ENCODE results near the gene CFAP20DC. TPM values are rescaled to one million over a fixed set of nuclear protein-coding genes. Genes with fewer than 3 reads are reported as not detected.

CFAP20DC gene
- polyA plus RNA-seq, 1 experiment, result 0.81 TPM

DNA sequence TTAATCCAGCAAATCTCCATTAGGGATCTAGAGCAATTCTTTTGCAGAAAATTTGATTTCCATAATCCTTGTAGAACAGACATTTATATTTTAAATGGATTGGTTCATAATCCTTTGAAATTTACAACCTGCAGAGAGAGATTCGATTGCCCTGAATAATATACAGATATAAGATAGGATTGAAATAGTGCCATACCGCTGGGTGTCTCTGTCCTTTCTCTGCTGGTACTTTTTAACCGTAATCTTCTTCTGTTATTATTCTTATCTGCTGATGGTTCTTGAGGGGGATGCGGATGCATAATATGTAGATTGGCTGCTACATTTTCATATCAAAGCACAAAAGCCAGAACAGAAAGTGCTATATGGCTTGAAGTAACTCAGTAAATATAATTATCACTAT, 182.2 kb downstream of the CFAP20DC start:
- DNase-seq (ENCODE audit: low read depth), result no peak
- Histone ChIP-seq H3K4me3 (ENCODE audit: low read depth, low read length) (no peak overlapping the region), H3K27me3 (ENCODE audit: control insufficient read depth, insufficient read depth, low read length) (no peaks in the 10 kb centered on the region), H3K36me3 (ENCODE audit: control insufficient read depth, insufficient read depth, low read length) (no peaks in the 10 kb centered on the region)
- ChIA-PET POLR2A (no interaction called here), CTCF (no interaction called here)
- TF ChIP-seq, protein P1, sequence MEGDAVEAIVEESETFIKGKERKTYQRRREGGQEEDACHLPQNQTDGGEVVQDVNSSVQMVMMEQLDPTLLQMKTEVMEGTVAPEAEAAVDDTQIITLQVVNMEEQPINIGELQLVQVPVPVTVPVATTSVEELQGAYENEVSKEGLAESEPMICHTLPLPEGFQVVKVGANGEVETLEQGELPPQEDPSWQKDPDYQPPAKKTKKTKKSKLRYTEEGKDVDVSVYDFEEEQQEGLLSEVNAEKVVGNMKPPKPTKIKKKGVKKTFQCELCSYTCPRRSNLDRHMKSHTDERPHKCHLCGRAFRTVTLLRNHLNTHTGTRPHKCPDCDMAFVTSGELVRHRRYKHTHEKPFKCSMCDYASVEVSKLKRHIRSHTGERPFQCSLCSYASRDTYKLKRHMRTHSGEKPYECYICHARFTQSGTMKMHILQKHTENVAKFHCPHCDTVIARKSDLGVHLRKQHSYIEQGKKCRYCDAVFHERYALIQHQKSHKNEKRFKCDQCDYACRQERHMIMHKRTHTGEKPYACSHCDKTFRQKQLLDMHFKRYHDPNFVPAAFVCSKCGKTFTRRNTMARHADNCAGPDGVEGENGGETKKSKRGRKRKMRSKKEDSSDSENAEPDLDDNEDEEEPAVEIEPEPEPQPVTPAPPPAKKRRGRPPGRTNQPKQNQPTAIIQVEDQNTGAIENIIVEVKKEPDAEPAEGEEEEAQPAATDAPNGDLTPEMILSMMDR (IDR thresholded peaks at IDR 0.05; ENCODE audit: insufficient read depth, low read depth, low read length), result no peak

DNA sequence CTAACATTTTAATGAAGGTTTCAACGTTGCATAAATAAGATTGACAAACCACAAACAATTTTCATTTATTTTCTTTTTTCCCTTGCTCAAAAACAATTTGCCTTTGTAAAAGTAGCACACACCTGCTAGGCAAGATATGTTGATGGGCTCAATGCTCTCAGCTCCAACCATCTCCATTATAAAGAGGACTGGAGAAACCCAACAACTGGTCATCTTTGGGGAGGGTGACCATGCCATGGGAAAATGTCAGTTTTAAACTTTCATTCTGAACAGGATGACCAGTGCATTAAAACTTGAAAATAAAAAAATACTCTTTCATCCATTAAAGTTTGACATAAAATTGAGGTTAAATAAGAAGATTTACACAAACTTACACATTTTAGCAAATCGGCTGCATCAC, 183.7 kb downstream of the CFAP20DC start:
- H3K36me3 ChIP-seq (ENCODE audit: control insufficient read depth, insufficient read depth, low read length), result no peaks in the 10 kb centered on the region
- ChIA-PET CTCF (no interaction called here), POLR2A (interaction anchor here (0.7 kb wide), 1 partner anchor 97 kb away, joined by 3 read pairs; no protein-coding TSS in a partner anchor)
- no peaks in the 10 kb centered on the region for H3K27me3 ChIP-seq (ENCODE audit: control insufficient read depth, insufficient read depth, low read length)
- TF ChIP-seq, protein P1 (IDR thresholded peaks at IDR 0.05; ENCODE audit: insufficient read depth, low read depth, low read length), result no peak
- no peak for DNase-seq (ENCODE audit: low read depth)
- no peak overlapping the region for H3K4me3 ChIP-seq (ENCODE audit: low read depth, low read length)

DNA sequence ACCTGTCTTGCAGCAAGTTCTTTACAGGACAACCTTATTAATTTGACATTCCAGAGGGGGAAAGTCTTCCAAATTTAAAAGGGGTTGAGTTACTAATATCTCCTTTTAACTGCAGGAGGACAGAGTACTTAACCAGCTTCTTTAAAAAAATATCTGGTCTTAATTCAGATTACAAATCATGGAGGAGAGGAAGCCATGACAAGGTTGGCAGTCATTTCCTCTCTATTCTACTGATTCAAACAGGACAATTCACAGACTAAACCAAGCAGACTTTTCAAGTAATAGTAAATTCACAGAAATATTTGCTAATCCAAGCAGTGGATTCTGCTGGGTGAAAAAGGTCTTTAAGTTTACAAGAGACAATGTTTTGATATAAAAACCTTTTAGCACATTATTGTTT, 185.3 kb downstream of the CFAP20DC start:
- POLR2A ChIA-PET, result no interaction called here
- TF ChIP-seq, protein P1 (IDR thresholded peaks at IDR 0.05; ENCODE audit: insufficient read depth, low read depth, low read length), result no peak

DNA sequence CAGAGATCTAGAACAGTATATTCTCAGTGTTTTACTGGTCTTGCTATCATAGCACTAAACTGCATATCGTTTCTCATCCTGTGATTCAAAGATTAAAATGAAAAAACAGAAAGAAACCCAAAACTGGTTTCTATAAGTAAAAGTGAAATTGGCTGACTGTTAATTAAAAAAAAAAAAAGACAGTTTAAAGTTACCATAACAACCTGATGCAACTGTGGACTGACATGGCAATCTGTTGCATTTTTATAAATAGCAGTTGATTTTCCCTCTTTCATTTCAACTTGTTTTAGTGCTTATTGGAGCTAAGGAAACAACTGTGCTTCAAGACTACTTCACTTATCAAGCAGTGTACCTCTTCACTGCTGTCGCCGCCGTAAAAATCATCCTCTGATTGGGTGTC, 186.6 kb downstream of the CFAP20DC start:
- H3K4me3 ChIP-seq (ENCODE audit: low read depth, low read length), result no peak overlapping the region
- no peaks in the 10 kb centered on the region for H3K36me3 ChIP-seq (ENCODE audit: control insufficient read depth, insufficient read depth, low read length)
- TF ChIP-seq, protein P1 (IDR thresholded peaks at IDR 0.05; ENCODE audit: insufficient read depth, low read depth, low read length), result no peak
- no peak for DNase-seq (ENCODE audit: low read depth)
- H3K27me3 ChIP-seq (ENCODE audit: control insufficient read depth, insufficient read depth, low read length), result no peaks in the 10 kb centered on the region
- ChIA-PET POLR2A (no interaction called here), CTCF (no interaction called here)

More for the DNA sequence above, 185.3 kb downstream of the CFAP20DC start:
- no peak for DNase-seq (ENCODE audit: low read depth)
- H3K27me3 ChIP-seq (ENCODE audit: control insufficient read depth, insufficient read depth, low read length), result no peaks in the 10 kb centered on the region
- H3K36me3 ChIP-seq (ENCODE audit: control insufficient read depth, insufficient read depth, low read length), result no peaks in the 10 kb centered on the region
- CTCF ChIA-PET, result no interaction called here
- H3K4me3 ChIP-seq (ENCODE audit: low read depth, low read length), result no peak overlapping the region

DNA sequence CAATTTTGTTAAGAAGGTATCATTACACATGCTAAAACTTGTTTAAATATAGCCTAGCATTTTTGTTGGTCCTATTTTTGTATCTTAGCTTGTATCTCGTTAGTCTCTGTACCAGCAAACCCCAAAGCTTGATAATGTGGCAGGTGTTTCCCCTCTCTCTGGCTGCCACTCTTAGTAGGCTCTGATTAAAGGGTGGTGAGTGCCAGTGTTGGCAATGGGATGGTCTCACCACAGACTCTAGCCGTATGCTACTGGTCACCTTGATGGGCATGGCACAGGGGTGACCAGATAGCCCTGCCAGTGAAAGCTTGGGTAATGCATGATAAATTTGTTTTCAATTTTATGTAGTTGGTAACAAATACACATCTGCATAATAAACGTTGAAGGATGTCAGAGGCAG, 188.3 kb downstream of the CFAP20DC start:
- POLR2A ChIA-PET, result no interaction called here
- Histone ChIP-seq H3K27me3 (ENCODE audit: control insufficient read depth, insufficient read depth, low read length) (no peaks in the 10 kb centered on the region), H3K36me3 (ENCODE audit: control insufficient read depth, insufficient read depth, low read length) (no peaks in the 10 kb centered on the region), H3K4me3 (ENCODE audit: low read depth, low read length) (no peak overlapping the region)
- no peak for DNase-seq (ENCODE audit: low read depth)
- TF ChIP-seq, protein P1 (IDR thresholded peaks at IDR 0.05; ENCODE audit: insufficient read depth, low read depth, low read length), result no peak
- CTCF ChIA-PET, result interaction anchor here (1.3 kb wide), 1 partner anchor 11 kb away, joined by 3 read pairs; no protein-coding TSS in a partner anchor
